Peyer's patch (tissue), 4 donors: Measurements from ENCODE around the gene EHD1. TPM values are rescaled to one million over a fixed set of nuclear protein-coding genes. Genes with fewer than 3 reads are reported as not detected.

Source experiments
- DNase-seq, 3 donors: peaks; one replicate each; pipeline ENCODE4 v3.0.0-alpha.2; 2017 to 2019
- H3K27ac ChIP-seq, 4 donors: fragments of 200-600 bp; sonication (generic); one replicate each; pipeline ENCODE4 v1.5.1; 2016 to 2019
- H3K27me3 ChIP-seq, 2 donors: fragments of 200-600 bp; sonication (generic); one replicate each; pipeline ENCODE4 v1.5.1; 2019
- H3K36me3 ChIP-seq, 3 donors: fragments of 200-600 bp; sonication (generic); one replicate each; pipeline ENCODE4 v1.5.1; 2016 to 2019
- H3K4me1 ChIP-seq, 4 donors: fragments of 200-600 bp; sonication (generic); one replicate each; pipeline ENCODE4 v1.5.1; 2016 to 2019
- H3K4me3 ChIP-seq, 4 donors: fragments of 200-600 bp; sonication (generic); 1 replicate in 3 of 4; 2 replicates in 1 of 4; pipeline ENCODE4 v1.5.1; 2016 to 2019; ENCODE audit warnings: mild to moderate bottlenecking in 1 of 4
- H3K9me3 ChIP-seq, 4 donors: fragments of 200-600 bp; sonication (generic); one replicate each; pipeline ENCODE4 v1.5.1; 2016 to 2019; ENCODE audit warnings: mild to moderate bottlenecking in 1 of 4
- POLR2A ChIP-seq, 2 donors: fragments of 450-650 bp; IDR thresholded peaks; one replicate each; pipeline ENCODE4 v1.5.1; 2017; ENCODE audit warnings: antibody characterized with exemption in 2 of 2, mild to moderate bottlenecking in 2 of 2, moderate library complexity in 2 of 2
- total RNA-seq, 4 donors: library from RNA; depleted of rRNA; stranded (reverse); fragments of >200 nt; gene quantifications; one replicate each; pipeline ENCODE4 v1.1.0, GENCODE V29; 2016
- TF ChIP-seq, protein P1 (sequence below), 6 experiments: fragments of 450-650 bp in 4 of 6; fragments of 200-600 bp in 2 of 6; sonication (generic) in 1 of 6; IDR thresholded peaks; one replicate each; pipeline ENCODE4 v1.5.1; 2017 to 2019; ENCODE audit warnings: antibody characterized with exemption in 6 of 6, mild to moderate bottlenecking in 3 of 6, moderate library complexity in 1 of 6

EHD1 gene
- total RNA-seq, 4 donors from 2014 or later = 56.2 to 185 (median 98.6) TPM

DNA sequence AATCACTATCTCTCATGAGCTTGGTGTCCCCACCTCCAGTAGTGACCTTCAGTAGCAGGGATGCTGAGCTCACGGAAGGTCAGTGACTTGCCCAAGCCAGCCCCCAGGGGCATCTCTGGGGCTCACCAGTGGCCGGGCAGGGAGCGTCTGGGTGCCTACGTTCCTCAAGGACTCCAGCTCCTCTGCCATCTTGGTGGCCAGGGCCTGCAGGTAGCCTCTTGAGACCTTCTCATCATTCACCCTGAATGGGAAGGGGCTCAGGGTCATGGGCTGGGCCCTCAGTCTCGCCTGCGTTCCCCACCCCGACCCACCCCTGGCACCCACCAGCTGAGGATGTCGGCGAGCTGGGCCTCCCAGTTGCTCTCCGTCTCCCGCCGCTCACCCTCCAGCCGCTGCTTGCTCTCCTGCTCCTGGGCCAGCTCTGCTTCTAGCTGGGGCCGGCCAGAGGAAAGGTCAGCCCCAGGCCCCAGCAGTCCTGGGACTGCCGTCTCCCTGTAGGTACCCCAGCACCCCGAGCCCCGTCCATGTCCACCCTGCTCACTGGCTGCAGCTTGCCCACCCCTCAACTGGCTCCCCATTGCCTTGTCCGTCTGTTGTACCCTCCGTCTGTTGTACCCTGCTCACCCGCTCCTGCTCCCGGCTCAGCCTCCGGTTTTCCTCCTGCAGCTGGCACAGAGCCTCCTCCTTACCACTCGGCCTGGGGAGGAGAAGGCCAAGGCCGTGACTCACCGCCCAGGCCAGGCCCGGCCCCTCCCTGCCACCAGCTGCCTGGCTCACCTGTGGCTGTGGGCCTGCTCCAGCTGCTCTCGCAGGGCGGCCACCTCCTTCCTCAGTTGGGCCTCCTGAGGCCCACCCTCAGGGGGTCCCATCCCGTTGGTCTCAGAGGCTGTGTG is 43.5 kb downstream of the EHD1 start:
- Histone ChIP-seq H3K9me3 (no peaks in the 10 kb centered on the region), H3K36me3 (peaks cover 0 to 79% (median 0%) of the 10 kb centered on the region in 3 donors), H3K27ac (no peak overlapping the region), H3K27me3 (no peaks in the 10 kb centered on the region), H3K4me1 (no peaks in the 10 kb centered on the region), H3K4me3 (no peak overlapping the region)
- TF ChIP-seq, protein P1, sequence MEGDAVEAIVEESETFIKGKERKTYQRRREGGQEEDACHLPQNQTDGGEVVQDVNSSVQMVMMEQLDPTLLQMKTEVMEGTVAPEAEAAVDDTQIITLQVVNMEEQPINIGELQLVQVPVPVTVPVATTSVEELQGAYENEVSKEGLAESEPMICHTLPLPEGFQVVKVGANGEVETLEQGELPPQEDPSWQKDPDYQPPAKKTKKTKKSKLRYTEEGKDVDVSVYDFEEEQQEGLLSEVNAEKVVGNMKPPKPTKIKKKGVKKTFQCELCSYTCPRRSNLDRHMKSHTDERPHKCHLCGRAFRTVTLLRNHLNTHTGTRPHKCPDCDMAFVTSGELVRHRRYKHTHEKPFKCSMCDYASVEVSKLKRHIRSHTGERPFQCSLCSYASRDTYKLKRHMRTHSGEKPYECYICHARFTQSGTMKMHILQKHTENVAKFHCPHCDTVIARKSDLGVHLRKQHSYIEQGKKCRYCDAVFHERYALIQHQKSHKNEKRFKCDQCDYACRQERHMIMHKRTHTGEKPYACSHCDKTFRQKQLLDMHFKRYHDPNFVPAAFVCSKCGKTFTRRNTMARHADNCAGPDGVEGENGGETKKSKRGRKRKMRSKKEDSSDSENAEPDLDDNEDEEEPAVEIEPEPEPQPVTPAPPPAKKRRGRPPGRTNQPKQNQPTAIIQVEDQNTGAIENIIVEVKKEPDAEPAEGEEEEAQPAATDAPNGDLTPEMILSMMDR (IDR thresholded peaks at IDR 0.05) = no peak
- TF ChIP-seq POLR2A (IDR thresholded peaks at IDR 0.05) = no peak
- DNase-seq = peak in 1 of 3 donors; percentile 64

DNA sequence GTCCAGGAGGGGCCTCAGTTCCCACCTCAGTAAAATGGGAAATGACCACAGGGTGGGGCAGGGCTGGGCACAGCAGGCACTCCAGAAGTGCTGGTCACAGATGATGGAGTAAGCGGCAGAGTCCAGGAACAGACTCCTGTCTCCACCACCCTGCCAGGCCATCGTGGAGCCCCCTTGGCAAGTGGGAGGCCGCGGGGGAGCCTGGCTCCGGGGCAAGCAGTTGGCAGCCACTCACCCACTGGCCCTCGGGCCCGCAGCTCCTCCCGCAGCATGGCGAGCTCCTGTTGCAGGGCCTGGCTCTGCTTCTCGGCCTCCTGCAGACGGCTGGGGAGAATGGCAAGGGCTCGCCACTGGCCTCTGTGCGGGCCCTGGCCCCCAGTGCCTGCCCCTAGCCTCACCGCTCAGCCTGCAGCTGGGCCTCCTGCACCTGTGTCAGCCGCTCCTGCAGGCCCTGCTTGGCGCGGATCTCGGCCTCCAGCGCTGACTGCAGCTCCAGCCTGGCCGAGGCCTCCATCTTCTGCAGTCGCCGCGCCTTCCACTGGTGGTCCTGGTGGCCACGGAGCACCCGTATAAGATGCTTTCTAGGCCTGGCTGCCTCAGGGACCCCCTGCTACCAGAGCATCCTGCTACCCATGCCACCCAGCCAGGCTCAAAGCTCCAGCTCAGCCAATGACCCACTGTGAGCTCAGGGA is 44.2 kb downstream of the EHD1 start:
- DNase-seq = no peak
- no peaks in the 10 kb centered on the region for H3K9me3 ChIP-seq
- H3K4me3 ChIP-seq = no peak overlapping the region
- H3K4me1 ChIP-seq = no peaks in the 10 kb centered on the region
- peaks cover 0 to 81% (median 0%) of the 10 kb centered on the region in 3 donors for H3K36me3 ChIP-seq
- TF ChIP-seq POLR2A (IDR thresholded peaks at IDR 0.05) = no peak
- H3K27ac ChIP-seq = no peak overlapping the region
- no peaks in the 10 kb centered on the region for H3K27me3 ChIP-seq

DNA sequence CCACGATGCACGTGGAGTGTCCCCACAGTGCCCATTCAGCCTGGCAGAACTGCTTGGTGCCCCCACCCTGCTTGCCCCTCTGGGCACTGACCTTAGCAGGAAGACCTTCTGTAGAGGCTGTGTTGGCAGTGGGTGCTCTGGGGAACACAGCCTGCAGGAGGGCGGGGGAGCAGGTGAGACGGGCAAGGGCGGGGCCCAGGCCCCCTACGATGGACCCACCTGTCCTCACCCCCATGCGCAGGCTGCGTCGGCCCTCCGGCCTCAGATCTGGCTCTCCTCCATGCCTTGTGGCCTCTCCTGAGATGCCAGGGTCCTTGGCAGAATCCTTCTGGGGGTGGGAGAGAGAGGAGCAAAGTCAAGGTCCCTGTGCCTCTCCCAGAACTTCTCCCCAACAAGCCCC is 44.9 kb downstream of the EHD1 start:
- Histone ChIP-seq H3K9me3 (no peaks in the 10 kb centered on the region), H3K27me3 (no peaks in the 10 kb centered on the region), H3K4me1 (no peaks in the 10 kb centered on the region), H3K27ac (no peak overlapping the region), H3K4me3 (no peak overlapping the region), H3K36me3 (peaks cover 0 to 81% (median 0%) of the 10 kb centered on the region in 3 donors)
- TF ChIP-seq, protein P1 (IDR thresholded peaks at IDR 0.05) = no peak
- TF ChIP-seq POLR2A (IDR thresholded peaks at IDR 0.05) = no peak
- no peak for DNase-seq

GRCh38 chr11:64833198-64833502 is 45.3 kb downstream of the EHD1 start:
- H3K27me3 ChIP-seq = no peaks in the 10 kb centered on the region
- no peak for TF ChIP-seq POLR2A (IDR thresholded peaks at IDR 0.05)
- TF ChIP-seq, protein P1 (IDR thresholded peaks at IDR 0.05) = no peak
- H3K27ac ChIP-seq = no peak overlapping the region
- no peaks in the 10 kb centered on the region for H3K9me3 ChIP-seq
- no peak for DNase-seq
- no peak overlapping the region for H3K4me3 ChIP-seq
- H3K36me3 ChIP-seq = peaks cover 0 to 81% (median 0%) of the 10 kb centered on the region in 3 donors
- H3K4me1 ChIP-seq = no peaks in the 10 kb centered on the region

GRCh38 chr11:64832467-64833197 is 45.8 kb downstream of the EHD1 start:
- no peak for DNase-seq
- Histone ChIP-seq H3K27me3 (no peaks in the 10 kb centered on the region), H3K4me3 (no peak overlapping the region), H3K27ac (no peak overlapping the region), H3K4me1 (no peaks in the 10 kb centered on the region), H3K9me3 (no peaks in the 10 kb centered on the region), H3K36me3 (peaks cover 0 to 77% (median 0%) of the 10 kb centered on the region in 3 donors)
- TF ChIP-seq, protein P1 (IDR thresholded peaks at IDR 0.05) = no peak
- TF ChIP-seq POLR2A (IDR thresholded peaks at IDR 0.05) = no peak
